Retinal pigment epithelial cell (primary cell): ENCODE data around the gene NSDHL.
A peak's percentile ranks its signal among the peaks of the same experiment; 100 is the strongest.

Source experiments
- DNase-seq: peaks from one replicate; pipeline ENCODE4 v3.0.0-alpha.2; 2010; ENCODE audit warnings: low read depth
- H3K4me3 ChIP-seq: 2 replicates; pipeline ENCODE4 v1.5.1; 2011; ENCODE audit warnings: mild to moderate bottlenecking, low read length, control low read depth, moderate library complexity
- TF ChIP-seq, protein P1 (sequence below): conservative IDR thresholded peaks from 2 replicates; pipeline ENCODE4 v1.5.1; 2011; ENCODE audit warnings: low read depth, low read length, control low read depth, inconsistent platforms

The NSDHL gene

DNA sequence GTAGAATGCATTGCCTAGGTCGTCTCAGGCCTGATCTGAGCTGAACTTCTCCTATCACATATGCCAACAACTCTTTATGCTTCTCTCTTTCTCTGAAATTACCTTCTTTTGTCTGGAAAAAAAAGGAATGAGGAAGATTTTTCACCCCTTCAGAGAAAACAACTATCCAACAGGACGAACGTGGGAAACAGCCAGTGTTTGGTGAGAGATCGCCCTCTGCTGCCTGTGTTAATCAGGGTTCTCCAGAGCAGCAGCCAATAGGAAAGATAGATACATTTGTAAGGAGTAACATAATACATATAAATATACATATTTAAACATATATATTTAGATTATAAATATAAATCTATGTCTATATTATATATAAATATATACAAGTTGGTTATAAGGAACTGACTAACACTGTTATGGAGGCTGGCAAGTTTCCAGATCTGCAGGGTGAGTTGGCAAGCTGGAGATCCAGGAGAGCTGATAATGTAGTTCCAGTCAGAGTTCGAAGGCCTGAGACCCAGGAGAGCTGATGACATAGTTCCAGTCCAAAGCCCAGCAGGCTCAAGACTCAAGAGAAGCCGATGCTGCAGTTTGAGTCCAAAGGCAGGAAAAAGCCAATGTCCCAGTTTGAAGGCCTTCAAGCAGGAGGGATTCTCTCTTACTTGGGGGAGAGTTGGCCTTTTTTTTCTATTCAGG lies 13.6 kb upstream of the NSDHL start:
- no peak overlapping the region for H3K4me3 ChIP-seq
- TF ChIP-seq, protein P1, sequence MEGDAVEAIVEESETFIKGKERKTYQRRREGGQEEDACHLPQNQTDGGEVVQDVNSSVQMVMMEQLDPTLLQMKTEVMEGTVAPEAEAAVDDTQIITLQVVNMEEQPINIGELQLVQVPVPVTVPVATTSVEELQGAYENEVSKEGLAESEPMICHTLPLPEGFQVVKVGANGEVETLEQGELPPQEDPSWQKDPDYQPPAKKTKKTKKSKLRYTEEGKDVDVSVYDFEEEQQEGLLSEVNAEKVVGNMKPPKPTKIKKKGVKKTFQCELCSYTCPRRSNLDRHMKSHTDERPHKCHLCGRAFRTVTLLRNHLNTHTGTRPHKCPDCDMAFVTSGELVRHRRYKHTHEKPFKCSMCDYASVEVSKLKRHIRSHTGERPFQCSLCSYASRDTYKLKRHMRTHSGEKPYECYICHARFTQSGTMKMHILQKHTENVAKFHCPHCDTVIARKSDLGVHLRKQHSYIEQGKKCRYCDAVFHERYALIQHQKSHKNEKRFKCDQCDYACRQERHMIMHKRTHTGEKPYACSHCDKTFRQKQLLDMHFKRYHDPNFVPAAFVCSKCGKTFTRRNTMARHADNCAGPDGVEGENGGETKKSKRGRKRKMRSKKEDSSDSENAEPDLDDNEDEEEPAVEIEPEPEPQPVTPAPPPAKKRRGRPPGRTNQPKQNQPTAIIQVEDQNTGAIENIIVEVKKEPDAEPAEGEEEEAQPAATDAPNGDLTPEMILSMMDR = peak; percentile 61
- no peak for DNase-seq

DNA sequence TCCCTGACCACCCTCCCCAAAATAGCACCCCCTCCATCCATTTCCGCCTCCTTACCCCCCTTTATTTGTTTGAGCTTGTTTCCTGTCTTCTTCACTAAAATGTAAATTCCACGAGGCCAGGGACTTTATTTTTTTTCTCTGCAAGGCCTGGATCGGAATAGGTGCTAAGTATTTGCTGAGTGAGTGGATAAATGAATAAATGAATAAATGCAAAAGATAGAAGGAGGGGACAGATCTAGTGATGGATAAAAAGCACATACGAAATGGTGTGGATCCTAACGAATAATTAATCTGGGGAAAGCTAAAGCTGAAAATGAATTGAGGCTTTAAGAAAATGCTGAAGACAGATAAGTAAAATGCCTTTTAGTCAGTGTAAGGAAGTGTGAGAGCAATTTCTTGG lies 12.5 kb upstream of the NSDHL start:
- no peak overlapping the region for H3K4me3 ChIP-seq
- TF ChIP-seq, protein P1 = no peak
- DNase-seq = no peak

DNA sequence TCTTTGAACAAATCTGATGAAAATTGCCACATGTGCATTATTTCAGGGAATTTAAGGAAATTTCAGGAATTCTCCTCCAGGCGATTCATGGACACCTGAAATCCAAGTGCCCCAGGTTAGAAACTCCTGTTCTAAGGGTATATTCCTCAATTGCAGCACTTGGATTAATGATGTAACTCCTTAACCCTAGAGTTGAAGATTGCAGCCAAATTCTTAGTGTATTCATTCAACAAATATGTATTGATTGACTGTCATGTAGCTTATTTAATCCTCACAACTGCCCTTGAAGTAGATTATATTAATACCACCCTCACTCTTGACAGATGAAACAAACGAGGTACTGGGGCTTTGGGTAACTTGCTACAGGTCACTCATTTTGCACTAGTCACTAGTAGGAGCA lies 11.6 kb upstream of the NSDHL start:
- DNase-seq = no peak
- TF ChIP-seq, protein P1 = no peak
- no peak overlapping the region for H3K4me3 ChIP-seq

DNA sequence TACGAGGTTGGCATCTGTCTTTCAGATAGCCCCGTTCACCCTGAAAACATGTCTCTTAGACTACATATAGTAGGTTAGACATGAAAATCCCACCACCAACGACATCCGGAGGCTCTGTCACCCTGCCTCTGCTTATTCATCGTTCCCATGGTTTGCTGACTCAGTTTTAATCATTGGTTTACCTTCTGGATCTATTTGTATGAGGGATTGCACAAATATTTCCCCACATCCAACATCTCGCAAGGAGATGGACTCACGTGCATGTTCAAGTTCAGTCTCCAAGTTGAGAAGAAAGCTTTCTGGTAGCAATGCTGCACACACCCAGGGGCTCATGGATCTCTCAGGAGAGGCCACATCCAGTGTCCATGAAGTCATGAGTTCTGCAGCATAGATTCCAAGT lies 11.1 kb upstream of the NSDHL start:
- TF ChIP-seq, protein P1 = no peak
- H3K4me3 ChIP-seq = no peak overlapping the region
- no peak for DNase-seq

DNA sequence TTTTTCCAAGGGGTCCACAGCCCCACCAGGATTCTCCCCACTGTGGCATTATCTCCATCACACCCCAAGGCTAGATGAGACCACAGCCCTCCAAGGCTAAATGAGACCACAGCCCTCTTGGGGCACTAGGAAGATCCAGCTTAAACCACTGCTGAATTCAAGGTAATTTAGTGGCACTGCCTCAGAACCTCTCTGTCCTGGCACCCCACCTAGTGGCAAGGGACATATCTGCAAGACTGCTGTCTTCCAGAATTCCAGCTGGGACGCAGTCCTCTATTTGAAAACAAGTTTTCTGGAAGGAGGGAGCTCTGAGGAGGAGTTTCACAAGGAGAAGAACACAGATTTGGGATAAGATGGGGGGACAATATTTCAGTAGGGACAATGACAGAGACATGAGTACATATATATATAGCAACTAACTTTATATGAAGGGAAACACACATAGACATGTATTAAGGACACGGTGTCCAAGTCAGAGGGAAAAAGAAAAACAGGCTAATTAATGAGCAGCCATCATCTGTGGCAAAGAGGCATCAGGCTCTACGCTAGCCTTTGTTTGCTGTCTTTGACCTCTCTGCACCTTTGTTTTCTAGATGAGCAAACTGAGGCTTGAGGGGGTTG lies 9.6 kb upstream of the NSDHL start:
- no peak for DNase-seq
- no peak overlapping the region for H3K4me3 ChIP-seq
- TF ChIP-seq, protein P1 = peak; percentile 76

DNA sequence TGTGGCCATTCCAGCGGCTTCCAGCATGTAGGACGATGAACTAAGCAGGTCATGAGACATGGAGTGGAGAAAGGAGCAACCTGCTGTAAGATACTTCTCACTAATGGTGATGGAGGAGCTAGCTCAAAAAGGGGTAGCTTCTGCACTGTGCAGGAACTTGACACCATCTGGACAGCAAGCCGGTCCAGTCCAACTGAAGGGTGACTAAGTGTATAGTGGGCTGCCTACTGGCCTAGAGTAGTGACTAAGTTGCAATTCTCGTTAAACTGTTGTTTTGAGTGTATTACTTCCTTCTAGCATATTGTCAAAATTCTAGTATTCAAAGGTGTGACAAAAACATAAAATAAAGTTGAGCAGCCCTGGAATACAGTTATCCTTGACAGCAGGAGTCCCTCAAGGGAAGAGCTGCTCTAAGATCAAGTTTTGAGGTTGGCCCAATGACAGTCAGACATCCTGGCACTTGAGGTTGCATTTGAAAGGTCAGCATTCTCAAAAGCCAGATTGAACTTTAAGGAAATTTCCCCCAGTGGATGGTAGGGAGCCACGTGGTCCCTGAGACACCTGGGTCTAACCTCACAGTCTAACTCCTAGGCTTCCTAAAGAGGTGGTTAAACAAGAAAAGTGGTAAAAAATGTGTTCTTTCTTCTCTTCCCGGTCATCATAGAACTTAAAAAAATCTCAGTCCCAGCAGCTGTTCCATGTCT lies 8.3 kb upstream of the NSDHL start:
- no peak overlapping the region for H3K4me3 ChIP-seq
- TF ChIP-seq, protein P1 = no peak
- DNase-seq = no peak
